Nephron progenitor cell (in vitro differentiated cells): Measurements from ENCODE around the gene ZC3HAV1L.

Experiments used
- DNase-seq: peaks from one replicate; pipeline ENCODE4 v3.0.0; 2021
- H3K27ac Mint-ChIP-seq: 2 replicates; pipeline ENCODE4 v1.8.0; 2021; ENCODE audit warnings: mild to moderate bottlenecking, moderate library complexity, mixed read lengths
- H3K27me3 Mint-ChIP-seq: 2 replicates; pipeline ENCODE4 v1.8.0; 2021; ENCODE audit warnings: mild to moderate bottlenecking, low read depth, mixed read lengths; ENCODE audit not compliant: poor library complexity
- H3K36me3 Mint-ChIP-seq: 2 replicates; pipeline ENCODE4 v1.8.0; 2021; ENCODE audit warnings: low read depth, mixed read lengths
- H3K4me1 Mint-ChIP-seq: 2 replicates; pipeline ENCODE4 v1.8.0; 2021; ENCODE audit warnings: mixed read lengths
- H3K4me3 Mint-ChIP-seq: 2 replicates; pipeline ENCODE4 v1.8.0; 2021; ENCODE audit warnings: mild to moderate bottlenecking, moderate library complexity, mixed read lengths
- H3K9me3 Mint-ChIP-seq: 2 replicates; pipeline ENCODE4 v1.8.0; 2021; ENCODE audit warnings: mild to moderate bottlenecking, moderate library complexity, mixed read lengths
- CTCF ChIP-seq: fragments of 200-600 bp; sonication (generic); IDR thresholded peaks from 2 replicates; pipeline ENCODE4 v1.5.0; 2021; ENCODE audit warnings: antibody characterized with exemption

The ZC3HAV1L gene

DNA sequence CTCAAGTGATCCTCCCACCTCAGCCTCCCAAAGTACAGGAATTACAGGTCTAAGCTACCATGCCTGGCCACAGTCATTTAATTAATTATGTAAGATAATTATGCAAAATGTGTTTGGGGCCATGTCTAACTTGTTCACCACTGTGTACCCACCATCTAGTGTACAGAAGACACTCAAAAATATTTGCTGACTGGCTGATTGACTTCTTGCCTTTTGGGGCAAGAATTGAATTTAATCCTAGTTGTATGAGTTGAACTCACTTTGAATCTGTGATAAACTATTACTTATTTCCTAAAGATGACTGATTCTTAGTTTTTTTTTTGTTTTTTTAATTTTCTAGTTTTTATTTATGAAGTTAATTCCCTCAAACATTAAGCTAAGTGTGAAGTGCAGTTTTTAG is 15.8 kb upstream of the ZC3HAV1L start:
- peaks cover 20% of the 10 kb centered on the region for H3K36me3 Mint-ChIP-seq
- DNase-seq = no peak
- peaks cover 10% of the 10 kb centered on the region for H3K4me1 Mint-ChIP-seq
- H3K27me3 Mint-ChIP-seq = peaks cover 6% of the 10 kb centered on the region
- H3K9me3 Mint-ChIP-seq = no peaks in the 10 kb centered on the region
- H3K27ac Mint-ChIP-seq = no peak overlapping the region
- TF ChIP-seq CTCF = no peak
- H3K4me3 Mint-ChIP-seq = no peak overlapping the region

- Mint-ChIP-seq H3K27me3 (peaks cover 9% of the 10 kb centered on the region), H3K4me1 (peaks cover 10% of the 10 kb centered on the region), H3K27ac (no peak overlapping the region), H3K9me3 (no peaks in the 10 kb centered on the region), H3K36me3 (peaks cover 33% of the 10 kb centered on the region), H3K4me3 (no peak overlapping the region)
- DNase-seq = no peak
- no peak for TF ChIP-seq CTCF
Observed at GRCh38 chr7:139049936-139050335, 14.1 kb upstream of the ZC3HAV1L start.

DNA sequence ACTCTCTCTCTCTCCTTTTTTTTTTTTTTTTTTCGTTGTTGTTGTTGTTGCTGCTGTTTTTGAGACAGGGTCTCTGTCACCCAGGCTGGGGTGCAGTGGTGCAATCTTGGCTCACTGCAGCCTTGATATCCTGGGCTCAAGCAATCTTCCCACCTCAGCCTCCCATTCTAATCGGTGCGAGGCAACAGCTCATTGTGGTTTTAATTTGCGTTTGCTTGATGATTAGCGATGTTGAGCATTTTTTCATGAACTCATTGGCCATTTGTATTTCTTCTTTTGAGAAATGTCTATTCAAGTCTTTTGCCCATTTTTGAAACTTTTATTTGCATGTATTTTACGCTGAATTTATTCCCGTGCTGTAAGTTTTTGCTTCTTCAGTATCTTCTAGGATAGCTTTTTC is 13.3 kb upstream of the ZC3HAV1L start:
- Mint-ChIP-seq H3K27ac (no peak overlapping the region), H3K4me3 (no peak overlapping the region), H3K36me3 (peaks cover 33% of the 10 kb centered on the region), H3K27me3 (peaks cover 9% of the 10 kb centered on the region), H3K9me3 (no peaks in the 10 kb centered on the region), H3K4me1 (peaks cover 4% of the 10 kb centered on the region)
- no peak for TF ChIP-seq CTCF
- DNase-seq = no peak

DNA sequence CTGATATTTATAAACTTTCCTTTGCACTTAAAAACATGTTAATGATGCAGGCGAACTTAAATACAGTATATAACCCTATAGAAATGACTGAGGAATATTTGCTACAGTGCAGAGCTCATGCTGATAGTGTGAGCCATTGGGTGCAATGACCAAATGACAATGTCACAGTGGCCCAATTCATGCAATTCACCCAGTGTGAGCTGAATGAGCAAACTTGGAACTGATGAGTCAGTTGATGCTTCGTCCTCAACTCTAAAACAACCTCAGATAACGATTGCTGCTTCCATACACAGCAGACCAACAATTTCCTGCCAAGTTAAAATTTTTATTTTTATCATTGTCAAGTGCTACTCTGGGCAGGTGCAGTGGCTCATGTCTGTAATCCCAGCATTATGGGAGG is 12.1 kb upstream of the ZC3HAV1L start:
- H3K9me3 Mint-ChIP-seq = no peaks in the 10 kb centered on the region
- no peak overlapping the region for H3K27ac Mint-ChIP-seq
- TF ChIP-seq CTCF = no peak
- peaks cover 9% of the 10 kb centered on the region for H3K27me3 Mint-ChIP-seq
- H3K4me3 Mint-ChIP-seq = no peak overlapping the region
- DNase-seq = no peak
- peaks cover 25% of the 10 kb centered on the region for H3K36me3 Mint-ChIP-seq
- H3K4me1 Mint-ChIP-seq = no peaks in the 10 kb centered on the region

DNA sequence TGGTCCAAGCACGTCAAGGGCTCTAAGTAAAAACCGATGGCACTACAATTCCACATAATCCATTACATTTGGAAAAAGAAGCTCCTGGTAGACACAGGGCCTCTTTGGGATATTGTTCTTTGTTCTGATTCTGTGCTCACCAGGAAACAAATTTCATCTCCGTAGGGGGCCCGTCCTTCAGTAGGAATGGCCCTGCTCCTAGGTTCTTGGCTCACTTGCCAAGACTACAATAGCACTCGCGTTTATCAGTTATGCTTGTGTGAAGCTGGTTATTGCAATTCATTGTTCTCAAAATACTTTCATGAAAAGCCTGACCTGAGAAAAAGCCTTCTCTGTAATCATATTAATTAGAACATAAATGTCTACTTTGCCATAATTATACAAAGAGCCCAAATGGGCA is 10.3 kb upstream of the ZC3HAV1L start:
- no peak for TF ChIP-seq CTCF
- H3K27me3 Mint-ChIP-seq = peaks cover 8% of the 10 kb centered on the region
- H3K27ac Mint-ChIP-seq = no peak overlapping the region
- H3K4me3 Mint-ChIP-seq = no peak overlapping the region
- H3K36me3 Mint-ChIP-seq = peaks cover 20% of the 10 kb centered on the region
- H3K4me1 Mint-ChIP-seq = peaks cover 2% of the 10 kb centered on the region
- no peaks in the 10 kb centered on the region for H3K9me3 Mint-ChIP-seq
- no peak for DNase-seq

GRCh38 chr7:139044813-139045794 is 9.3 kb upstream of the ZC3HAV1L start:
- peaks cover 8% of the 10 kb centered on the region for H3K27me3 Mint-ChIP-seq
- H3K9me3 Mint-ChIP-seq = no peaks in the 10 kb centered on the region
- DNase-seq = no peak
- peaks cover 5% of the 10 kb centered on the region for H3K4me1 Mint-ChIP-seq
- no peak overlapping the region for H3K27ac Mint-ChIP-seq
- H3K4me3 Mint-ChIP-seq = no peak overlapping the region
- no peak for TF ChIP-seq CTCF
- H3K36me3 Mint-ChIP-seq = peaks cover 20% of the 10 kb centered on the region
